Measurements from ENCODE around the gene KIF19.

The KIF19 gene

DNA sequence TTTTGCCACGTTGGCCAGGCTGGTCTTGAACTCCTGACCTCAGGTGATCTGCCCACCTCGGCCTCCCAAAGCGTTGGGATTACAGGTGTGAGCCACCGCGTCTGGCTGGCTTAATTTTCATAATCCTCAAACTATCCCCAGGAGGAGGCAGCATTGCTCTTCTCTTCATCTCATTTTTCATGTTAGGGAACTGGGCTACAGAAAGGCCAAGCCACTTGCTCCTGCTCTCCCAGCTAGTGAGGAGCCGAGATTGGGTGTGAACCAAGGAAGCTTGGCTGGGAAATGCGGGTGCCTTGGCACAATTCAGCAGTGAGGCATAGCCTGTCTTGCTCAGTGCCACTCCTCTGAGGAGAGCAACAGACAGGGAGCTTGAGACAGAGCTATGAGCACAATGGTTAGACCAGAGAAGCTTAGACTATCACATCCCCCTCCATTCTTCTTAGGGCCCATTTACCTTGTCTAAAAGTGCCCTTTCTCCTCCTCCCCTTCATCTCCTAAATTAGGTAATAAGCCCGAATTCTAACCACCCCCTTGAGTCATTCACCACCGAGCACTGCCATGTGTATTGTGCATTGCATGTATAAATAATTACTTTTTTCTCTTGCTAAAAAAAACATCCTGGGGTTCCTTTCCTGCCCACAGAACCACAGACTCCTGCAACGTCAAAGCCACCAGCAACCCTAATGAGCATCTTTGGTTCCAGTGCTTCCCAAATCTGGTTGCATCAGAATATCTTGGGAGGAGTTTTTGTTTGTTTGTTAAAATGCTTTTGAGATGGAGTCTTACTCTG is 20.0 kb upstream of the KIF19 start:
- no peak for DNase-seq (ENCODE audit: low spot score)

DNA sequence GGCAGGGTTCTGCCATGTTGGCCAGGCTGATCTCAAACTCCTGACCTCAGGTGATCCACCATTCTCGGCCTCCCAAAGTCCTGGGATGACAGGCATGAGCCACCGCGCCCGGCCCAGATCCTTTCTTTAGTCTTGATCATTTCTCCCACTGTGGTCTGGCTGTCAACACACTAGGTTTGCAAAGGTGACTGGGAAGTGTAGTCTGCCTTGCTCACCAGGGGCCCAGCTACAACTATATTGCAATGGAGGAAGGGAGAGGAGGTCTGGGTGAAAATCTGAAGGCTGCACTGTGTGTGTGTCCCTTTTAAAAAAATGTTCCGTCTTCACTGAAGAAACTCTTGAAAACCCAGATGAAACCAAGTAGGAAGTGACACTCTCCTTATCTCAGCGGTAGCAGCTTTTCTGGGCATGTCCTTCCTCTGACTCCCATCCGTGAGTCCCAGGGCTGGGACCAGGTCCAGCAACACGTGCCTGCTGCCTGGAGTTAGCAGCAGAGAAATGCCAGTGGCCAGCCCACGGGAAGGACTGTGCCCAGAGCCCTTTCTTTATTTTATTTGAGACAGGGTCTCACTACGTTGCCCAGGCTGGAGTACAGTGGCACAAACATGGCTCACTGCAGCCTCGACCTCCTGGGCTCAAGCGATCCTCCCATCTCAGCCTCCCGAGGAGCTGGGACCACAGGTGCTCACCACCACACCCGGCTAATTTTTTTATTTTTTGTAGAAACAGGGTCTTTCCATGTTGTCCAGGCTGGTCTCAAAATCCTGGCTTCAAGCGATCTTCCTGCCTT is 17.8 kb upstream of the KIF19 start:
- DNase-seq (ENCODE audit: low spot score) = no peak

GRCh38 chr17:74309902-74310301 is 16.1 kb upstream of the KIF19 start:
- DNase-seq (ENCODE audit: low spot score) = no peak

- no peak for DNase-seq (ENCODE audit: low spot score)
Measured at GRCh38 chr17:74314877-74315276, 11.1 kb upstream of the KIF19 start.

- DNase-seq (ENCODE audit: low spot score) = no peak
Measured at GRCh38 chr17:74316220-74316619, 9.8 kb upstream of the KIF19 start.

- DNase-seq (ENCODE audit: low spot score) = no peak
Measured at GRCh38 chr17:74317071-74317470, 9.0 kb upstream of the KIF19 start.

DNA sequence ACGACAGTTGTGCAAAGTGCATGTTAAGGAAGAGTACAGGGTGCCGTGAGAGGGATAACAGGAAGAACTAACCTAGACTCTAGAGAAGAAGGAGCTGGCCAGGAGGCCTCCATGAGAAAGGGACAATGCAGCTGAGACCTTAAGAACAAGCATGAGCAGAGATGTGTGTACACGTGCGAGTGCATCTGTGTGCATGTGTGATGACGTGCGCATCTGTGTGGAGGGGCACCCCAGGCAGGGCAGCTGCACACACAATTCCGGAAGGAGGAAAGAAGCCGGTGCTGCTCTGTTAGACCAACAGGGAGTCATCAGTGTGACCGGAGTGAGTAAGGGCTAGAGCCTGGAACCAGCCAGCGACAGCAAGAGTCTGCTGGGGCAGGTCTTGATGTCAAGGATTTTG is 7.6 kb upstream of the KIF19 start:
- no peak for DNase-seq (ENCODE audit: low spot score)

GRCh38 chr17:74324521-74324920 is 1.5 kb upstream of the KIF19 start:
- DNase-seq (ENCODE audit: low spot score) = no peak

- DNase-seq (ENCODE audit: low spot score) = no peak
Measured at GRCh38 chr17:74325376-74325742, 667 bp upstream of the KIF19 start.

- no peak for DNase-seq (ENCODE audit: low spot score)
Measured at GRCh38 chr17:74326506-74326905, 480 bp downstream of the KIF19 start.

GRCh38 chr17:74328487-74328886 is 2.5 kb downstream of the KIF19 start:
- DNase-seq (ENCODE audit: low spot score) = no peak

- no peak for DNase-seq (ENCODE audit: low spot score)
Measured at GRCh38 chr17:74329378-74329777, 3.4 kb downstream of the KIF19 start.

DNA sequence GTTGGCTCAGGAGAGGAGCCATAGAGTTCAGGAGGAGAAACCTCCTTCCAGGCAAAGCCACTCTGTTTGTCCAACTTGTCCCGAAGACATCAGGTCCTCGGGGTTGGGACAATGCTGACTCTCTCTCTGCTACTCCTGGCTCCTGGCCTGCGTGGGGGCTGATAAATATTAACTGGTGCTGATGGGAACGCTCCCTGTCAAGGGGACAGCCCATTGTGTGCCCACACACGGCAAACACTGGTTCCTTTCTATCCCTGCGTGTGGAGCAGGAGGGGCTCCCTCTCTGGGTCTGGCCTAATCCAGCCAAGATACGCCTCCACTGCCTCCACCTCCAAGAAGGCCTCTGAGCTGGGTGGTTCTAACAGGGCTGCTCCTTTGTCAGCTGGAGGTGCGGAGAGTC is 4.4 kb downstream of the KIF19 start:
- no peak for DNase-seq (ENCODE audit: low spot score)

GRCh38 chr17:74332017-74332650 is 6.1 kb downstream of the KIF19 start:
- DNase-seq (ENCODE audit: low spot score) = no peak

GRCh38 chr17:74332763-74333283 is 6.8 kb downstream of the KIF19 start:
- no peak for DNase-seq (ENCODE audit: low spot score)

GRCh38 chr17:74334393-74335039 is 8.5 kb downstream of the KIF19 start:
- no peak for DNase-seq (ENCODE audit: low spot score)

GRCh38 chr17:74335529-74336062 is 9.6 kb downstream of the KIF19 start:
- no peak for DNase-seq (ENCODE audit: low spot score)

- no peak for DNase-seq (ENCODE audit: low spot score)
Measured at GRCh38 chr17:74336307-74336706, 10.3 kb downstream of the KIF19 start.

GRCh38 chr17:74337834-74338500 is 11.9 kb downstream of the KIF19 start:
- DNase-seq (ENCODE audit: low spot score) = no peak

GRCh38 chr17:74339537-74340195 is 13.6 kb downstream of the KIF19 start:
- DNase-seq (ENCODE audit: low spot score) = no peak

DNA sequence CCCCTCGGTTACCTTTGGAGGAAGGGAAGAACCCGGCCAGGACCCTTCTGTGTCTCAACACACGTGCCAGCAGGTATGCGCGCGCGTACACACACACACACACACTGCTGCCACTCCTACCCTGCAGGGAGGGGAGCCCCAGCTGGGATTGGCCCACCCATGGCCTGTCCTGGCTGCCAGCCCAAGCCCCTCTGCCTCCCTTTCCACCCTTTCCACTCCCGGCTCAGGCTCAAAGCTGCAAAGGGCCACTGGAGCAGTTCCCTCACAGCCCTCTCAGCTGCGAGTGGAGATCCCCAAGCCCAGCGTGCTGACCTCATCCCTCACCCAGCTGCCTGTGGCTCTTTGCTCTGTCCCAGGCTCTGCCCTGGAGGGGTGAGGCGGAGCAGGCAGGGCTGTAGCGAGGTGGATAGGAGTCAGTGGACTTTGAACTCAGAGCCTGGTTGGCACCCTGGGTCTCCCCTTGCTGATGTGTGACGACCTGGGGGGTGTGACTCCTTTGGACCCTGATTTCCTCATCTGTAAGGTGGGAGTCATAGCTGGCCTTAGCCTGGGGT is 14.5 kb downstream of the KIF19 start:
- DNase-seq (ENCODE audit: low spot score) = no peak
